Measurements from ENCODE around the gene RIMBP2.

DNA sequence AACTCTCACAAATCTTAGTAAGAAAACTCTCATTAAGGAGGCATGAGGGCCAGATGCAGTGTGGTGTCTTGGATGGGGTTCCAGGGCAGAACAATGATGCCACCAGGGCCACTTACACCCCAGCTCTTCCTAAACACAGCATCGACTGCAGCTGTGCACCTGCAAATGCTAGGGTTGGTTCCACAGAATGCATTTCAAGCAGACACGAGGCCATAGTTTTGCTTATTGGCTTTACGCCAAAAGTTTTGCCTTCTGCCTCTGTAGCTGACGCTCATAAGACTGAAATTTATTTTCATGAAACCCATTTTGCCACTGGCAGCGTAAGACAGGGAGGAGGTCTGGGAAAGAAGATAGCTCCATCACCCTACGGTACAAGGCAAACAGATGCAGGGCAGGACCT is 179.0 kb downstream of the RIMBP2 start:
- TF ChIP-seq, protein P1, sequence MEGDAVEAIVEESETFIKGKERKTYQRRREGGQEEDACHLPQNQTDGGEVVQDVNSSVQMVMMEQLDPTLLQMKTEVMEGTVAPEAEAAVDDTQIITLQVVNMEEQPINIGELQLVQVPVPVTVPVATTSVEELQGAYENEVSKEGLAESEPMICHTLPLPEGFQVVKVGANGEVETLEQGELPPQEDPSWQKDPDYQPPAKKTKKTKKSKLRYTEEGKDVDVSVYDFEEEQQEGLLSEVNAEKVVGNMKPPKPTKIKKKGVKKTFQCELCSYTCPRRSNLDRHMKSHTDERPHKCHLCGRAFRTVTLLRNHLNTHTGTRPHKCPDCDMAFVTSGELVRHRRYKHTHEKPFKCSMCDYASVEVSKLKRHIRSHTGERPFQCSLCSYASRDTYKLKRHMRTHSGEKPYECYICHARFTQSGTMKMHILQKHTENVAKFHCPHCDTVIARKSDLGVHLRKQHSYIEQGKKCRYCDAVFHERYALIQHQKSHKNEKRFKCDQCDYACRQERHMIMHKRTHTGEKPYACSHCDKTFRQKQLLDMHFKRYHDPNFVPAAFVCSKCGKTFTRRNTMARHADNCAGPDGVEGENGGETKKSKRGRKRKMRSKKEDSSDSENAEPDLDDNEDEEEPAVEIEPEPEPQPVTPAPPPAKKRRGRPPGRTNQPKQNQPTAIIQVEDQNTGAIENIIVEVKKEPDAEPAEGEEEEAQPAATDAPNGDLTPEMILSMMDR (IDR thresholded peaks at IDR 0.05), result no peak
- no peak for TF ChIP-seq EP300 (IDR thresholded peaks at IDR 0.05)

Data from tibial nerve (tissue), 4 donors.